Renal cortical epithelial cell (primary cell): ENCODE measurements around the gene WWP2. TPM values are rescaled to one million over a fixed set of nuclear protein-coding genes. Genes with fewer than 3 reads are reported as not detected.
A peak's percentile ranks its signal among the peaks of the same experiment; 100 is the strongest.

Experiments
- DNase-seq: peaks from one replicate; pipeline ENCODE4 v3.0.0-alpha.2; 2011; ENCODE audit warnings: low read depth
- total RNA-seq: library from RNA; depleted of rRNA; stranded (reverse); fragments of >200 nt; gene quantifications from 2 replicates; pipeline ENCODE4 v1.2.3, GENCODE V29; 2014

Gene WWP2
- total RNA-seq, 1 donor from 2014 or later = 36.5 TPM

- DNase-seq = no peak
These were observed 127.3 kb downstream of the WWP2 start for GRCh38 chr16:69889295-69889964.

- peak; percentile 89 for DNase-seq
These were observed 128.2 kb downstream of the WWP2 start for GRCh38 chr16:69890114-69890891.

GRCh38 chr16:69890892-69891282, 128.8 kb downstream of the WWP2 start:
- DNase-seq = no peak

GRCh38 chr16:69892378-69892777, 130.2 kb downstream of the WWP2 start:
- DNase-seq = no peak

- no peak for DNase-seq
These were observed 131.0 kb downstream of the WWP2 start for GRCh38 chr16:69893106-69893505.

GRCh38 chr16:69894676-69895075, 132.5 kb downstream of the WWP2 start:
- DNase-seq = no peak

- DNase-seq = no peak
These were observed 141.8 kb downstream of the WWP2 start for GRCh38 chr16:69903865-69904415.

GRCh38 chr16:69904495-69905170, 142.5 kb downstream of the WWP2 start:
- no peak for DNase-seq

GRCh38 chr16:69905171-69905555, 143.0 kb downstream of the WWP2 start:
- DNase-seq = no peak

GRCh38 chr16:69906838-69907401, 144.8 kb downstream of the WWP2 start:
- DNase-seq = peak; percentile 36

GRCh38 chr16:69909043-69909442, 146.9 kb downstream of the WWP2 start:
- DNase-seq = no peak

GRCh38 chr16:69909760-69910159, 147.6 kb downstream of the WWP2 start:
- DNase-seq = no peak

- no peak for DNase-seq
These were observed 148.8 kb downstream of the WWP2 start for GRCh38 chr16:69910964-69911363.

GRCh38 chr16:69916462-69916861, 154.3 kb downstream of the WWP2 start:
- no peak for DNase-seq

- DNase-seq = no peak
These were observed 155.2 kb downstream of the WWP2 start for GRCh38 chr16:69917311-69917710.

- DNase-seq = peak; percentile 97
These were observed 155.6 kb downstream of the WWP2 start for GRCh38 chr16:69917739-69918138.

GRCh38 chr16:69918241-69918640, 156.1 kb downstream of the WWP2 start:
- no peak for DNase-seq

GRCh38 chr16:69921127-69921526, 159.0 kb downstream of the WWP2 start:
- DNase-seq = no peak

- DNase-seq = no peak
These were observed 160.1 kb downstream of the WWP2 start for GRCh38 chr16:69922200-69922599.

GRCh38 chr16:69924041-69924775, 162.1 kb downstream of the WWP2 start:
- DNase-seq = no peak

GRCh38 chr16:69924777-69925191, 162.7 kb downstream of the WWP2 start:
- DNase-seq = peak; percentile 86
